NT2/D1 (cell line): Measurements from ENCODE around the gene CGB7.

Source experiments
- DNase-seq: peaks from one replicate; pipeline ENCODE4 v3.0.0-alpha.2; 2011; ENCODE audit warnings: low read depth, low spot score
- H3K27me3 ChIP-seq: 2 replicates; pipeline ENCODE4 v1.6.0; 2011; ENCODE audit warnings: mild to moderate bottlenecking; ENCODE audit not compliant: insufficient read length, insufficient read depth
- H3K36me3 ChIP-seq: 2 replicates; pipeline ENCODE4 v1.6.1; 2011; ENCODE audit warnings: mild to moderate bottlenecking, low read length, mixed read lengths; ENCODE audit not compliant: insufficient read depth, insufficient read length
- H3K4me1 ChIP-seq: 2 replicates; pipeline ENCODE4 v1.5.1; 2011; ENCODE audit not compliant: insufficient read depth, insufficient read length
- H3K4me3 ChIP-seq: 2 replicates; pipeline ENCODE4 v1.5.1; 2011; ENCODE audit warnings: low read depth; ENCODE audit not compliant: insufficient read length
- H3K9ac ChIP-seq: 2 replicates; pipeline ENCODE4 v1.6.0; 2011; ENCODE audit warnings: low read depth; ENCODE audit not compliant: insufficient read length
- H3K9me3 ChIP-seq: 2 replicates; pipeline ENCODE4 v1.5.1; 2011; ENCODE audit warnings: mild to moderate bottlenecking, low read length; ENCODE audit not compliant: insufficient read depth
- SUZ12 ChIP-seq: IDR thresholded peaks from 2 replicates; pipeline ENCODE4 v1.6.1; 2011; ENCODE audit not compliant: insufficient read length, insufficient read depth; ENCODE audit errors: extremely low read depth
- YY1 ChIP-seq: IDR thresholded peaks from 2 replicates; pipeline ENCODE4 v1.6.1; 2011; ENCODE audit not compliant: insufficient read length, insufficient read depth
- ZNF274 ChIP-seq: IDR thresholded peaks from 2 replicates; pipeline ENCODE4 v1.6.1; 2011; ENCODE audit warnings: mild to moderate bottlenecking, low read depth, low read length

CGB7 gene

DNA sequence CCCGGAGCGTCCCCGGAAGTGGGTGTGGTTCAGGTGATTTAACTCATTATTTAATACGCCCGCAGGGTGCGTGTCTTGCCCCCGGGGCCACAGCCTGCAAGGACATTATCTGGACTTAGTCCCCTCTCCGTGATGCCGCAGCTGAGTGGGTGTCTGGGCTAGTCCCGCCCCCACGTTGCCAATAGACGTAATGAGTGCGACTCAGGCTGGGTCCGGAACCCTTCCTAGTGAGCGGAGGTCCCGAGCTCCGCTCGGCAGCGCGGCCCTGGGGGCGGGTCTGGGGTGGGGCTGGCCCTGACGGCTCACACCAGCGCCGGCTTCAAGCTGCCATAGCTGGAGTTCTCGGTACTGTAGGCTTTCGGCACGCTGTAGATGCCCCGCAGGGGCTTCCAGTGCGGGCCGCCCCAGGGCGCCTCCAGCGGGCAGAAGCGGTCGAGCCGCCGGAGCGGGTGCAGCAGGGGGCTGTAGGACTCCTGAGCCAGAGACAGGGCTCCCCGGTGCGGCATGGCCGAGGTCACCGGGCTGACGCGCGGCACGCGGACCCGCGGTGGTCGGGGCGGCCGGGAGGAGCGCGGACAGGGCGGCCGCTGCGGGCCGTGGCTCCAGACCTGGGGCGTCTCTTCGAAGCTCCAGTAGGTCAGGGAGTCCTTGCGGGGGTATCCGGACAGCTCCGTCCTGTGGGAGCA lies 39.7 kb downstream of the CGB7 start:
- Histone ChIP-seq H3K4me1 (peaks cover 6% of the 10 kb centered on the region), H3K27me3 (no peaks in the 10 kb centered on the region), H3K9ac (peak overlapping the region; percentile 51), H3K9me3 (no peaks in the 10 kb centered on the region), H3K4me3 (peak overlapping the region; percentile 8), H3K36me3 (peaks cover 35% of the 10 kb centered on the region)
- TF ChIP-seq SUZ12 = no peak
- TF ChIP-seq ZNF274 = no peak
- TF ChIP-seq YY1 = no peak
- DNase-seq = no peak

DNA sequence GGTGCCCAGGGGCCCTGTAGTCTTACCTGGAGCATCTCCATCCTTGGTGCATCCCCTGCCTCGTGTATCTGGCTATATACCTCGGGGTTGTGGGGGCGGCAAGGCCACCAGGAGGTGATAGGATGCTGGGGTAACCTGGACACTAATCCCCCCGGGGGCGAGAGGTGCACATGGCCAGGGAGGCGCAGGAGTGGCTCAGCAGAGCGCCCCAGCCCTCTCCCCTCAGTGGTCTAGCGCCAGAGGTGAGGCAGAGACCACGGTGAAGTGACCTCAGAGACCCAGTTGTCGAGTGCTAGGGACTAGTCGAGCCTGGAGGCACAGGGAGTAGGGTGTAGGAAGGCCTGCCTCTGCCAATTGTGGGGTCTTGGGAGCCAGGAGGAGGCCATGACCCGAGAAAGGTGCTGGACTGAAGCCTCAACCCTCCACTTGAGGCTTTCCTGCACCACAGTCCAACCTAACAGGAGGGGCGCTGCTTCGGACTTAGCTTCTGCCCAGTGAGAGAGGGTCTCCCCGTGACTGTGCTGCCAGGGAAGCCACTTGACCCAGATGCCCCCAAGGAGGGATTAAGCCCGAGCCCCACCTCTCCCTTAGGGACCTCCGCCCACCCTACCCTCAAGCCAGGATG lies 40.4 kb downstream of the CGB7 start, which contains the start of gene LHB:
TSS of gene LHB (minus strand) at position 51 of the 625 bp plus-strand sequence. CDS start at position 41, 10 bp downstream.
- Histone ChIP-seq H3K9me3 (no peaks in the 10 kb centered on the region), H3K9ac (peak within 1 kb of the TSS; percentile 51), H3K27me3 (no peaks in the 10 kb centered on the region), H3K36me3 (peaks cover 41% of the 10 kb centered on the region), H3K4me1 (peaks cover 6% of the 10 kb centered on the region), H3K4me3 (peak within 1 kb of the TSS; percentile 8)
- DNase-seq = no peak
- TF ChIP-seq YY1 (no peak), SUZ12 (no peak), ZNF274 (no peak)

- Histone ChIP-seq H3K36me3 (peaks cover 50% of the 10 kb centered on the region), H3K4me3 (no peak overlapping the region), H3K27me3 (no peaks in the 10 kb centered on the region), H3K9me3 (no peaks in the 10 kb centered on the region), H3K9ac (no peak overlapping the region), H3K4me1 (peaks cover 6% of the 10 kb centered on the region)
- DNase-seq = no peak
- no peak for TF ChIP-seq YY1
- TF ChIP-seq SUZ12 = no peak
- TF ChIP-seq ZNF274 = no peak
Observed at GRCh38 chr19:49016067-49016839, 41.3 kb downstream of the CGB7 start.

GRCh38 chr19:49014870-49015255 lies 42.7 kb downstream of the CGB7 start:
- no peak for DNase-seq
- TF ChIP-seq YY1 (no peak), SUZ12 (no peak), ZNF274 (no peak)
- Histone ChIP-seq H3K4me3 (no peak overlapping the region), H3K36me3 (peaks cover 61% of the 10 kb centered on the region), H3K9me3 (no peaks in the 10 kb centered on the region), H3K4me1 (no peaks in the 10 kb centered on the region), H3K27me3 (no peaks in the 10 kb centered on the region), H3K9ac (no peak overlapping the region)

- no peaks in the 10 kb centered on the region for H3K4me1 ChIP-seq
- H3K27me3 ChIP-seq = no peaks in the 10 kb centered on the region
- no peak for TF ChIP-seq SUZ12
- no peak for TF ChIP-seq ZNF274
- TF ChIP-seq YY1 = no peak
- H3K9ac ChIP-seq = no peak overlapping the region
- no peaks in the 10 kb centered on the region for H3K9me3 ChIP-seq
- no peak for DNase-seq
- H3K36me3 ChIP-seq = peaks cover 67% of the 10 kb centered on the region
- H3K4me3 ChIP-seq = no peak overlapping the region
Observed at GRCh38 chr19:49014123-49014869, 43.3 kb downstream of the CGB7 start.

- no peak for DNase-seq
- Histone ChIP-seq H3K27me3 (no peaks in the 10 kb centered on the region), H3K9ac (no peak overlapping the region), H3K36me3 (peaks cover 78% of the 10 kb centered on the region), H3K4me1 (no peaks in the 10 kb centered on the region), H3K4me3 (no peak overlapping the region), H3K9me3 (no peaks in the 10 kb centered on the region)
- TF ChIP-seq SUZ12 = no peak
- TF ChIP-seq YY1 = no peak
- TF ChIP-seq ZNF274 = no peak
Observed at GRCh38 chr19:49011194-49011593, 46.4 kb downstream of the CGB7 start.
